Endothelial cell of umbilical vein (primary cell): ENCODE data around the gene ZSWIM4. TPM values are rescaled to one million over a fixed set of nuclear protein-coding genes. Genes with fewer than 3 reads are reported as not detected.

Experiments used
- BruUV-seq: library from RNA; stranded (reverse); fragments of 400-500 nt; replicated peaks from 2 replicates; lab custom pipeline; 2021; lab: Mats Ljungman, UMichigan
- CTCF ChIA-PET: fragments of 300-600, 350-600 bp; sonication (Branson Sonifier 250); formaldehyde crosslinking; loops from one replicate; lab custom pipeline; 2021; ENCODE audit warnings: antibody characterized with exemption, inconsistent platforms; lab: Charles Lee
- POLR2A ChIA-PET: fragments of 300-600, 350-600 bp; sonication (Branson Sonifier 250); formaldehyde crosslinking; loops from one replicate; lab custom pipeline; 2021; ENCODE audit warnings: antibody characterized with exemption, inconsistent platforms; lab: Charles Lee
- DNase-seq: peaks from one replicate; pipeline ENCODE4 v3.0.0-alpha.2; 2011; ENCODE audit warnings: low read depth, low spot score
- FAIRE-seq: peaks from 2 replicates; lab custom pipeline; 2011; peaks lifted over from hg19 to GRCh38; lab: Jason Lieb, UNC
- H2AFZ ChIP-seq: 2 replicates; pipeline ENCODE4 v1.6.0; 2012; ENCODE audit warnings: low read depth, low read length, control low read depth, inconsistent platforms
- H3K27ac ChIP-seq: 2 replicates; pipeline ENCODE4 v1.5.1; 2011; ENCODE audit warnings: low read depth, mild to moderate bottlenecking, control low read depth, low read length, moderate library complexity; ENCODE audit not compliant: insufficient read depth
- H3K27me3 ChIP-seq, 2 experiments: 2 replicates each; pipeline versions ENCODE4 v1.6.0 to v1.6.1; 2011; ENCODE audit warnings: low read length in 2 of 2, mixed read lengths in 1 of 2; ENCODE audit not compliant: control insufficient read depth in 2 of 2, insufficient read depth in 2 of 2
- H3K36me3 ChIP-seq, 2 experiments: 2 replicates in 1 of 2; 3 replicates in 1 of 2; pipeline ENCODE4 v1.5.1; 2011; ENCODE audit warnings: low read length in 2 of 2, mild to moderate bottlenecking in 1 of 2, moderate library complexity in 1 of 2; ENCODE audit not compliant: control insufficient read depth in 2 of 2, insufficient read depth in 2 of 2; ENCODE audit errors: extremely low read depth in 1 of 2
- H3K4me1 ChIP-seq: 3 replicates; pipeline ENCODE4 v1.5.1; 2011; ENCODE audit warnings: mild to moderate bottlenecking, low read length; ENCODE audit not compliant: control insufficient read depth, insufficient read depth; ENCODE audit errors: extremely low read depth
- H3K4me2 ChIP-seq: 2 replicates; pipeline ENCODE4 v1.6.1; 2011; ENCODE audit warnings: low read length, control low read depth, mixed read lengths; ENCODE audit not compliant: insufficient read depth
- H3K4me3 ChIP-seq, 3 experiments: fragments of 200-600 bp in 1 of 3; sonication (generic), shearing (Covaris generic) in 1 of 3; replicated peaks in 1 of 3; 2 replicates each; pipeline ENCODE4 v1.5.1; 2011 to 2016; ENCODE audit warnings: control low read depth in 3 of 3, low read length in 3 of 3, mild to moderate bottlenecking in 2 of 3, inconsistent platforms in 1 of 3, low read depth in 1 of 3, moderate library complexity in 1 of 3; ENCODE audit not compliant: insufficient read depth in 1 of 3
- H3K79me2 ChIP-seq: 2 replicates; pipeline ENCODE4 v1.6.0; 2012; ENCODE audit warnings: low read length, inconsistent platforms; ENCODE audit not compliant: control insufficient read depth, insufficient read depth
- H3K9ac ChIP-seq: replicated peaks from 2 replicates; pipeline ENCODE3; 2011; ENCODE audit warnings: low read length, control low read depth; ENCODE audit not compliant: insufficient read depth; ENCODE audit errors: extremely low read depth
- H3K9me1 ChIP-seq: replicated peaks from 3 replicates; pipeline ENCODE4 v1.6.0; 2011; ENCODE audit warnings: mild to moderate bottlenecking, low read length; ENCODE audit not compliant: control insufficient read depth, insufficient read depth; ENCODE audit errors: extremely low read depth
- H3K9me3 ChIP-seq: replicated peaks from 2 replicates; pipeline ENCODE4 v1.5.1; 2012; ENCODE audit warnings: low read length, inconsistent platforms; ENCODE audit not compliant: control insufficient read depth, insufficient read depth
- H4K20me1 ChIP-seq: replicated peaks from 2 replicates; pipeline ENCODE3; 2011; ENCODE audit warnings: mild to moderate bottlenecking, low read length; ENCODE audit not compliant: control insufficient read depth, insufficient read depth; ENCODE audit errors: extremely low read depth
- EZH2 ChIP-seq: IDR thresholded peaks from 2 replicates; pipeline ENCODE4 v1.6.1; 2012; ENCODE audit warnings: borderline replicate concordance, low read depth, mild to moderate bottlenecking, moderate library complexity, low read length, inconsistent platforms; ENCODE audit not compliant: severe bottlenecking
- FOS ChIP-seq: IDR thresholded peaks from 2 replicates; pipeline ENCODE4 v1.6.1; 2011; ENCODE audit warnings: mild to moderate bottlenecking, low read length, moderate library complexity, borderline replicate concordance; ENCODE audit not compliant: insufficient read depth
- GATA2 ChIP-seq: IDR thresholded peaks from 2 replicates; pipeline ENCODE4 v1.7.0; 2011; ENCODE audit warnings: low read depth, mild to moderate bottlenecking, moderate library complexity, mixed read lengths, low read length; ENCODE audit not compliant: insufficient read length, insufficient read depth
- MYC ChIP-seq: IDR thresholded peaks from one replicate; pipeline ENCODE4 v1.6.1; 2011; ENCODE audit warnings: mild to moderate bottlenecking, low read depth, low read length
- POLR2A ChIP-seq: IDR thresholded peaks from 2 replicates; pipeline ENCODE4 v1.6.1; 2012; ENCODE audit warnings: low read depth, mild to moderate bottlenecking, control low read depth, low read length
- POLR2AphosphoS5 ChIP-seq: IDR thresholded peaks from 2 replicates; pipeline ENCODE4 v1.6.1; 2012; ENCODE audit warnings: low read depth, mild to moderate bottlenecking, control low read depth, low read length, moderate library complexity; ENCODE audit not compliant: insufficient read depth
- dilution Hi-C: fragments of 300-500 bp; cut with MboI; formaldehyde crosslinking; loops from one replicate; pipeline ENCODE4 v1.15.0; 2019; ENCODE audit warnings: low sequenced_read_pairs; ENCODE audit not compliant: extremely low pct_ligation_motif_present
- intact Hi-C: fragments of 100-400 bp; cut with micrococcal nuclease; formaldehyde crosslinking; loops from one replicate; pipeline ENCODE4 v1.10.0; 2022
- polyA plus RNA-seq, 4 experiments: library from polyadenylated mRNA; depleted of rRNA in 3 of 4; stranded (reverse) in 3 of 4; unstranded in 1 of 4; fragments of >200 nt; gene quantifications; 2 replicates each; pipeline versions ENCODE4 v1.2.1 to v1.2.3, GENCODE V29; 2011 to 2012; ENCODE audit warnings: missing spikeins in 1 of 4
- total RNA-seq: library from RNA; stranded (reverse); gene quantifications from 2 replicates; pipeline ENCODE4 v1.2.3, GENCODE V29; 2021
- TF ChIP-seq, protein P1 (sequence below): IDR thresholded peaks from 2 replicates; pipeline ENCODE4 v1.6.1; 2011; ENCODE audit not compliant: insufficient read depth, insufficient read length
- TF ChIP-seq, protein P2 (sequence below), 2 donors: IDR thresholded peaks; 1 replicate in 1 of 2; 2 replicates in 1 of 2; pipeline ENCODE4 v1.5.1; 2011; ENCODE audit warnings: low read length in 2 of 2, mild to moderate bottlenecking in 2 of 2, moderate library complexity in 2 of 2, control low read depth in 1 of 2, inconsistent platforms in 1 of 2, low read depth in 1 of 2; ENCODE audit not compliant: insufficient read depth in 1 of 2; ENCODE audit errors: extremely low read depth in 1 of 2

Gene ZSWIM4
- total and polyA plus RNA-seq, 2 donors (not counting 3 experiments of a cell fraction or from before 2014, with no cell fraction given): 12.7 to 26.6 TPM

DNA sequence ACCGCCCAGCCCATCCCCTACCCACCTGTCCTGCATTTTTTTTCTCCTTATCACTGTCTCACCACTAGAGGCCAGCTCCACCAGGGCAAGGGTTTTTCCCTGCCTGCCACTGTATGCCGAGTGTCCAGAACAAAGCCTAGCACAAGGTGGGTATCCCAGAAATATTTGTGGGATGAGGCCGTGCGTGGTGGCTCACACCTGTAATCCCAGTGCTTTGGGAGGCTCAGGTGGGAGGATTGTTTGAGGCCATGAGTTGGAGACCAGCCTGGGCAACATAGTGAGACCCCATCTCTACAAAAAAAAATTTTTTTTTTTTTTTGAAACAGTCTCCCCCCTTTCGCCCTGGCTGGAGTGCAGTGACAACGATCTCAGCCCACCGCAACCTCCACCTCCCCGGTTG lies 33.8 kb upstream of the ZSWIM4 start:
- Histone ChIP-seq H2AFZ (no peak overlapping the region), H3K9me1 (no peaks in the 10 kb centered on the region), H3K36me3 (peaks cover 22 to 42% of the 10 kb centered on the region in 2 experiments), H3K9ac (no peak overlapping the region), H3K27ac (no peak overlapping the region), H3K9me3 (no peaks in the 10 kb centered on the region), H3K4me3 (no peak overlapping the region), H3K27me3 (no peaks in the 10 kb centered on the region), H3K4me1 (peaks cover 12% of the 10 kb centered on the region), H3K79me2 (peaks cover 18% of the 10 kb centered on the region), H4K20me1 (no peaks in the 10 kb centered on the region), H3K4me2 (no peak overlapping the region)
- TF ChIP-seq, protein P1, sequence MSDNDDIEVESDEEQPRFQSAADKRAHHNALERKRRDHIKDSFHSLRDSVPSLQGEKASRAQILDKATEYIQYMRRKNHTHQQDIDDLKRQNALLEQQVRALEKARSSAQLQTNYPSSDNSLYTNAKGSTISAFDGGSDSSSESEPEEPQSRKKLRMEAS: no peak
- TF ChIP-seq, protein P2, sequence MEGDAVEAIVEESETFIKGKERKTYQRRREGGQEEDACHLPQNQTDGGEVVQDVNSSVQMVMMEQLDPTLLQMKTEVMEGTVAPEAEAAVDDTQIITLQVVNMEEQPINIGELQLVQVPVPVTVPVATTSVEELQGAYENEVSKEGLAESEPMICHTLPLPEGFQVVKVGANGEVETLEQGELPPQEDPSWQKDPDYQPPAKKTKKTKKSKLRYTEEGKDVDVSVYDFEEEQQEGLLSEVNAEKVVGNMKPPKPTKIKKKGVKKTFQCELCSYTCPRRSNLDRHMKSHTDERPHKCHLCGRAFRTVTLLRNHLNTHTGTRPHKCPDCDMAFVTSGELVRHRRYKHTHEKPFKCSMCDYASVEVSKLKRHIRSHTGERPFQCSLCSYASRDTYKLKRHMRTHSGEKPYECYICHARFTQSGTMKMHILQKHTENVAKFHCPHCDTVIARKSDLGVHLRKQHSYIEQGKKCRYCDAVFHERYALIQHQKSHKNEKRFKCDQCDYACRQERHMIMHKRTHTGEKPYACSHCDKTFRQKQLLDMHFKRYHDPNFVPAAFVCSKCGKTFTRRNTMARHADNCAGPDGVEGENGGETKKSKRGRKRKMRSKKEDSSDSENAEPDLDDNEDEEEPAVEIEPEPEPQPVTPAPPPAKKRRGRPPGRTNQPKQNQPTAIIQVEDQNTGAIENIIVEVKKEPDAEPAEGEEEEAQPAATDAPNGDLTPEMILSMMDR (IDR thresholded peaks at IDR 0.05; ENCODE audit: extremely low read depth in 1 of 2, insufficient read depth in 1 of 2, low read depth in 1 of 2, low read length in 2 of 2): peak in 1 of 2 donors; percentile 17
- TF ChIP-seq MYC: no peak
- no peak for TF ChIP-seq POLR2A
- TF ChIP-seq FOS: no peak
- TF ChIP-seq GATA2: no peak
- TF ChIP-seq POLR2AphosphoS5: no peak
- no peak for TF ChIP-seq EZH2
- FAIRE-seq: no peak
- dilution Hi-C loops: no loop called here
- no peak for DNase-seq
- intact Hi-C loops: no loop called here
- no TSS peak for BruUV-seq
- CTCF ChIA-PET: interaction anchor here (1.1 kb wide), 1 partner anchor 11 kb away, joined by 3 read pairs; no protein-coding TSS in a partner anchor
- POLR2A ChIA-PET: no interaction called here
